ENCODE data around the gene PPBP.

The PPBP gene

DNA sequence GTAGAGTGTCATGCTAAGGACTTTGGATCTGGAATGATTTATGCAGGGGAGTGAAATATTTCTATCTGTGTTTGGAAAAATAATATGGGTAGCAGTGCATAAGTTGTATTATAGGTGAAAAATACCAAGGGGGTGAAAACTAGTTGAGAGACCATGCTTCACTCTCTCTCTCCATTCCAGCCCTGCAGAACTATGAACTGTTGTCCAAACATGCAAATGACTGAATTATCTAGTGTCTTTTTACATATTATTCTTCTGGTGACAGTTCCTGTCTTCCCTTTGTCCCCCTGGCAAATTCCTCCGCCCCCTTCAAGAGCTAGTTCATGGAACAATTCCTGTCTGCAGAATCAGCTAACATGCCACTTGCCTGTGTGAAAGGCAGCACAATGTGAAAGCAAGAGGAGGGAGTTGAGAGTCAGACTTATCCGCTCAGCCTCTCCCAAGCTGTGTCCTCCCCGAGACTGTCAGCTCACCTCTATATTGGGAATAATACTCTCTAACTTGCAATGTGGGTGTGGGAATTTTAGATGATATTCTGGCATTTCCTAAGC is 8.5 kb downstream of the PPBP start:
- Histone ChIP-seq H3K27me3 (replicated peaks; ENCODE audit: control insufficient read depth, insufficient read depth, low read length, poor library complexity, severe bottlenecking) (no peaks in the 10 kb centered on the region), H3K27ac (ENCODE audit: insufficient read depth, low read length, poor library complexity, severe bottlenecking) (no peak overlapping the region), H3K36me3 (ENCODE audit: control insufficient read depth, insufficient read depth, low read length) (no peaks in the 10 kb centered on the region), H3K9me3 (ENCODE audit: control insufficient read depth, low read length) (no peaks in the 10 kb centered on the region), H3K4me3 (ENCODE audit: insufficient read depth, low read depth, low read length, poor library complexity, severe bottlenecking) (no peak overlapping the region), H3K4me1 (ENCODE audit: control insufficient read depth, insufficient read depth, low read length, poor library complexity, severe bottlenecking) (no peaks in the 10 kb centered on the region)
- DNase-seq: no peak

DNA sequence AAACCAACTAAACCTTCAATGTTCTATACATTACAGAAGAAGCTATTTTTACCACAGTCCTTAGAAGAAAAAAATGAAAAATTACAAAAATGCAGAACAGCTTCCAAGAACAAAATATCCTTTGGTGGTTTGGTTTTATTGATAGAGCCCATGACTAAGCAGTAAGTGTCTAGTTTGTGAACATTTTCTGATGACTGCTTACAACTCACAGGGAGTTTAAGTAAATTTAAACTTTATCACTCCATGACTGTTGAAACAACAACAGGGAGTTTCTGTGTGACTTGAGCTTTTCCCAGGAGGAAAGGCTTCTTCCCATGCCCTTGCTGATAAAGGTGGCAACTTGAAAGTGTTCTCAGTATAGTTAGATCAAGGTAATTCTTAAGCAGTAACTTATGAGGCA is 9.1 kb downstream of the PPBP start:
- Histone ChIP-seq H3K27ac (ENCODE audit: insufficient read depth, low read length, poor library complexity, severe bottlenecking) (no peak overlapping the region), H3K4me3 (ENCODE audit: insufficient read depth, low read depth, low read length, poor library complexity, severe bottlenecking) (no peak overlapping the region), H3K9me3 (ENCODE audit: control insufficient read depth, low read length) (no peaks in the 10 kb centered on the region), H3K27me3 (replicated peaks; ENCODE audit: control insufficient read depth, insufficient read depth, low read length, poor library complexity, severe bottlenecking) (no peaks in the 10 kb centered on the region), H3K36me3 (ENCODE audit: control insufficient read depth, insufficient read depth, low read length) (no peaks in the 10 kb centered on the region), H3K4me1 (ENCODE audit: control insufficient read depth, insufficient read depth, low read length, poor library complexity, severe bottlenecking) (no peaks in the 10 kb centered on the region)
- DNase-seq: no peak

DNA sequence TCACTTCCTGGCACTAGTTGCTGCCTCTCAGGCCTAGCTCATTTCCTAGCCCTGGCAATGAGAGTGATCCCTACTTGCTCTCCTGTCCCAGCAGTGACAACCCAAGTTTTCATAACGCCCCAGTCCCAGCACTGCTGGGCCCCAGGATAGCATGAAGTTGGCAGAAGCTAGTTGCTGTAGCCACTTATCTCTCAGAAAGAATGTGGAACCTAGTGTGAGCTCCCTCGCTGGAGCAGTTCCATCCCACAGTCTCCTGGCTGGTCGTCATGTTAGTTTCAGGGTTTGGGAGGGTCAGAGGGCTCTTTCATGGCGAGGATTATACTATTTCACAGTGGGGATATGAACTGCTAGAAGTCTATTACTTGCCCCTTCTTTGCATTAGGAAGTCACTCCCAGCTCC is 11.3 kb downstream of the PPBP start:
- no peaks in the 10 kb centered on the region for H3K27me3 ChIP-seq (replicated peaks; ENCODE audit: control insufficient read depth, insufficient read depth, low read length, poor library complexity, severe bottlenecking)
- H3K9me3 ChIP-seq (ENCODE audit: control insufficient read depth, low read length): no peaks in the 10 kb centered on the region
- no peaks in the 10 kb centered on the region for H3K4me1 ChIP-seq (ENCODE audit: control insufficient read depth, insufficient read depth, low read length, poor library complexity, severe bottlenecking)
- no peak overlapping the region for H3K4me3 ChIP-seq (ENCODE audit: insufficient read depth, low read depth, low read length, poor library complexity, severe bottlenecking)
- no peak for DNase-seq
- H3K36me3 ChIP-seq (ENCODE audit: control insufficient read depth, insufficient read depth, low read length): no peaks in the 10 kb centered on the region
- H3K27ac ChIP-seq (ENCODE audit: insufficient read depth, low read length, poor library complexity, severe bottlenecking): no peak overlapping the region

DNA sequence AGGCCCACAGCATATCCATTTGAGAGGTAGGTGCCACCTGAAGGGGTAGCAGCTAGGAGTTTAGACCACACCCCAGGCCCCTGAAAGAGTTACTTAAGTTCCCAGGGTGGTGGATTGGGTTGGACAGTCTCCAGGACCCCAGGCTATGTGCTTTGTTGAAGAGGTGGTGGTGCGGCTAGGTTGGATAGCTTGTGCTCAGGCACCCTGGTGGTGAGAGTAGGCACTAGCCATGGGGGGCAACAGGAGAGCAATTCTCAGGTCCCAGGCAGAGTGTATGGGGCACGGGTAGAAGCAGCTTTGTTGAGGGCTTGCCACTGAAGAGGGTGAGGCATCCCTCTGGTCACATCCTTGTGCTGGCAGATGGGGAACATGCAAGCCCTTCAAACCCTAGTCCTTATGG is 11.8 kb downstream of the PPBP start:
- Histone ChIP-seq H3K9me3 (ENCODE audit: control insufficient read depth, low read length) (no peaks in the 10 kb centered on the region), H3K4me3 (ENCODE audit: insufficient read depth, low read depth, low read length, poor library complexity, severe bottlenecking) (no peak overlapping the region), H3K27ac (ENCODE audit: insufficient read depth, low read length, poor library complexity, severe bottlenecking) (no peak overlapping the region), H3K36me3 (ENCODE audit: control insufficient read depth, insufficient read depth, low read length) (no peaks in the 10 kb centered on the region), H3K27me3 (replicated peaks; ENCODE audit: control insufficient read depth, insufficient read depth, low read length, poor library complexity, severe bottlenecking) (no peaks in the 10 kb centered on the region), H3K4me1 (ENCODE audit: control insufficient read depth, insufficient read depth, low read length, poor library complexity, severe bottlenecking) (no peaks in the 10 kb centered on the region)
- DNase-seq: no peak

DNA sequence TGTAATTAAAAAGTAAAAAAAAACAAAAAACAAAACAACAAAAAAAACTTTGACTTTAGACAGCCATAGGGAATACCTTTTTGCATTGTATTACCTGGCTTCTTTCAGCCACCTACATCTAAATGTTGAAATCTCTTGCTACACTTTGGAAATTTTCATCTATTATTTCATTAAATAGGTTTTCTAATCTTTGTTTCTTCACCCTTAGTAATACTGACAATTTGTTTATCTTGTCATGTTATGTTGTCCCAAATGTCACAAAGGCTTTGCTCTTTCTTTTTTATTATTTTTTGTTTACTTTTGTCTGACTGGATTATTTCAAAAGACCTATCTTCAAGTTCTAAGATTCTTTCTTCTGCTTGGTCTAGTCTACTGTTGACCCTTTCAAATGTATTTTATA is 13.6 kb downstream of the PPBP start:
- H3K4me1 ChIP-seq (ENCODE audit: control insufficient read depth, insufficient read depth, low read length, poor library complexity, severe bottlenecking): no peaks in the 10 kb centered on the region
- no peaks in the 10 kb centered on the region for H3K27me3 ChIP-seq (replicated peaks; ENCODE audit: control insufficient read depth, insufficient read depth, low read length, poor library complexity, severe bottlenecking)
- no peak overlapping the region for H3K4me3 ChIP-seq (ENCODE audit: insufficient read depth, low read depth, low read length, poor library complexity, severe bottlenecking)
- no peak overlapping the region for H3K27ac ChIP-seq (ENCODE audit: insufficient read depth, low read length, poor library complexity, severe bottlenecking)
- no peaks in the 10 kb centered on the region for H3K36me3 ChIP-seq (ENCODE audit: control insufficient read depth, insufficient read depth, low read length)
- no peaks in the 10 kb centered on the region for H3K9me3 ChIP-seq (ENCODE audit: control insufficient read depth, low read length)
- DNase-seq: no peak

DNA sequence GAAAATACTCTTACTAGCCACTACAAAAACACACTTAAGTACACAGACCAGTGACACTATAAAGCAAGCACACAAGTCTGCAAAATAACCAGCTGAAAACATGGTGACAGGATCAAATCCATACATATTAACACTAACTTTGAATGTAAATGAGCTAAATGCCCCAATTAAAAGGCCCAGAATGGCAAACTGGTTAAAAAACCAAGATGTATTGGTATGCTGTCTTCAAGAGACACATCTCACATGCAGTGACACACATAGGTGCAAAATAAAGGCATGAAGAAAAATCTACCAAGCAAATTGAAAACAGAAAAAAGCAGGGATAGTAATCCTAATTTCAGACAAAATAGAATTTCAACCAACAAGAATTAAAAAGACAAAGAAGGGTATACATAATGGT is 17.0 kb downstream of the PPBP start:
- Histone ChIP-seq H3K36me3 (ENCODE audit: control insufficient read depth, insufficient read depth, low read length) (no peaks in the 10 kb centered on the region), H3K4me1 (ENCODE audit: control insufficient read depth, insufficient read depth, low read length, poor library complexity, severe bottlenecking) (no peaks in the 10 kb centered on the region), H3K9me3 (ENCODE audit: control insufficient read depth, low read length) (no peaks in the 10 kb centered on the region), H3K27ac (ENCODE audit: insufficient read depth, low read length, poor library complexity, severe bottlenecking) (no peak overlapping the region), H3K4me3 (ENCODE audit: insufficient read depth, low read depth, low read length, poor library complexity, severe bottlenecking) (no peak overlapping the region), H3K27me3 (replicated peaks; ENCODE audit: control insufficient read depth, insufficient read depth, low read length, poor library complexity, severe bottlenecking) (no peaks in the 10 kb centered on the region)
- no peak for DNase-seq

DNA sequence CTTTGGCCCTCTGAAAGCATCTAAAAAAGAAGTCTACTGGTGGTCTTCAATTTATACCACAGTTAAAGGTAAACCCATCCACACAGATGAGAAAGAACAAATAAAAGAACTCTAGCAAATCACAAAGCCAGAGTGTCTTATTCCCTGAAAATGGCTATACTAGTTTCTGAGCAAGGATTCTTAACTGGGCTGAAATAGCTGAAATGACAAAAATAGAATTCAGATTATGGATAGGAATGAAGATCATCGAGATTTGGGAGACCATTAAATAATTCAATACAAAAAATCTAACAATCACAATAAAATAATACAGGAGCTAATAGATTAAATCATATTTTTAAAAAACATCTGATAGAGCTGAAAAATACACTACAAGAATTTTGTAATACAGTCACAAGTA is 18.0 kb downstream of the PPBP start:
- no peak overlapping the region for H3K4me3 ChIP-seq (ENCODE audit: insufficient read depth, low read depth, low read length, poor library complexity, severe bottlenecking)
- H3K4me1 ChIP-seq (ENCODE audit: control insufficient read depth, insufficient read depth, low read length, poor library complexity, severe bottlenecking): no peaks in the 10 kb centered on the region
- no peaks in the 10 kb centered on the region for H3K36me3 ChIP-seq (ENCODE audit: control insufficient read depth, insufficient read depth, low read length)
- no peaks in the 10 kb centered on the region for H3K27me3 ChIP-seq (replicated peaks; ENCODE audit: control insufficient read depth, insufficient read depth, low read length, poor library complexity, severe bottlenecking)
- no peaks in the 10 kb centered on the region for H3K9me3 ChIP-seq (ENCODE audit: control insufficient read depth, low read length)
- no peak for DNase-seq
- H3K27ac ChIP-seq (ENCODE audit: insufficient read depth, low read length, poor library complexity, severe bottlenecking): no peak overlapping the region

DNA sequence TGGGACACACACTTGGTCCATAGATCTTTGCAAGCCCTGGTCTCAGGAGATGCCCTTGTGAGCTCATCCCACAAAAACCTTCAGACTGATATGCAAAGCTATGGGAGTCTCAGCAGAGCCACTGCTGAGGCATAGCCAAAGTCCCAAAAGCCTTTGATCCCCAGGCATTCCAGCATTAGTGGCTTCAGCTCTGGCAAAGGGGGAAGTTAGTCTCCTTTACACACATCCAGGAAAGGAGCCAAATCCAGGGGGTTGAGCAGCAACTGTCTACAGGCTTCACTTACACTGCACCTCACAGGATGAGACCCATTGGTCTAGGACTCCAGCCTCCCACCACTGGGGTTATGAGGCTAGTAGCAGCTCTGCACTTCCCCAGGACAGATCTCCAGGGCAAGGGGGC is 20.1 kb downstream of the PPBP start:
- no peaks in the 10 kb centered on the region for H3K4me1 ChIP-seq (ENCODE audit: control insufficient read depth, insufficient read depth, low read length, poor library complexity, severe bottlenecking)
- H3K4me3 ChIP-seq (ENCODE audit: insufficient read depth, low read depth, low read length, poor library complexity, severe bottlenecking): no peak overlapping the region
- H3K27ac ChIP-seq (ENCODE audit: insufficient read depth, low read length, poor library complexity, severe bottlenecking): no peak overlapping the region
- H3K36me3 ChIP-seq (ENCODE audit: control insufficient read depth, insufficient read depth, low read length): no peaks in the 10 kb centered on the region
- H3K27me3 ChIP-seq (replicated peaks; ENCODE audit: control insufficient read depth, insufficient read depth, low read length, poor library complexity, severe bottlenecking): no peaks in the 10 kb centered on the region
- H3K9me3 ChIP-seq (ENCODE audit: control insufficient read depth, low read length): no peaks in the 10 kb centered on the region
- no peak for DNase-seq

DNA sequence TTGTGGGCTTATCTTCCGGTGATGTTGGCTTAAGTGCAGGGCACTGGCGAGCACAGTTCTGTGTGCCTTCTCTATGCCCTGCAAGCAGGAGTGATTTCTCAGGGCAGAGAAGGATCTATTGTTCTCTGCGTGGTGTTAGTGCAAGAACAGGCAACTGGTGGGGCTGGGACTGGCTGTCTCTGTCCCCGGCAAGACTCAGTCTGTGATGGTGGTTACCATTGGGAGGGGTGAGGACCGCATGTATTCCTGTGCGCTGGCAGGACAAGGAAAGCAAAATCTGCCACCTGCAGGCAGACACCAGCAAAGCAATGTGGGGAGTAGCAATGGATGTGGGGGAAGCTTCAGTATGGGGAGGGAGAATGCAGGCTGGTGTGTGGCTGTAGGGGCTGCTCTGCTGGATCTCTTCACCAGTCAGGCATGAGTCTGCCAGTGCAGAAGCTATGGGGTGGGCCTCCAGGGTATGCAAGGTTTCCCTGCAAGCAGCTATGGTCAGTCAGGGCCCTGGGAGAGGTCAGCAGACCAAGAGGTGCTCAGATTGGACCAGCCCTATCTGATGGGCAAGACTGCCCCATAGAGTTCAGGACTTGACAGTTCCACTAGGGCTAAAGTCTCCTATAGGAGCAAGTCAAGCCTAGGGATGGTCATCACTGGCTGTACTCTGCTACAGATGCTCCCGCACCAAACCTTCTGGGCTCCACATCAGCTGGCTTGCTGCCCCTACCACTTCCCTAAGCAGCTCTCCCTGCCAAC is 23.0 kb downstream of the PPBP start:
- H3K27ac ChIP-seq (ENCODE audit: insufficient read depth, low read length, poor library complexity, severe bottlenecking): no peak overlapping the region
- no peak for DNase-seq
- H3K4me3 ChIP-seq (ENCODE audit: insufficient read depth, low read depth, low read length, poor library complexity, severe bottlenecking): no peak overlapping the region
- no peaks in the 10 kb centered on the region for H3K4me1 ChIP-seq (ENCODE audit: control insufficient read depth, insufficient read depth, low read length, poor library complexity, severe bottlenecking)
- no peaks in the 10 kb centered on the region for H3K9me3 ChIP-seq (ENCODE audit: control insufficient read depth, low read length)
- H3K27me3 ChIP-seq (replicated peaks; ENCODE audit: control insufficient read depth, insufficient read depth, low read length, poor library complexity, severe bottlenecking): no peaks in the 10 kb centered on the region
- no peaks in the 10 kb centered on the region for H3K36me3 ChIP-seq (ENCODE audit: control insufficient read depth, insufficient read depth, low read length)

DNA sequence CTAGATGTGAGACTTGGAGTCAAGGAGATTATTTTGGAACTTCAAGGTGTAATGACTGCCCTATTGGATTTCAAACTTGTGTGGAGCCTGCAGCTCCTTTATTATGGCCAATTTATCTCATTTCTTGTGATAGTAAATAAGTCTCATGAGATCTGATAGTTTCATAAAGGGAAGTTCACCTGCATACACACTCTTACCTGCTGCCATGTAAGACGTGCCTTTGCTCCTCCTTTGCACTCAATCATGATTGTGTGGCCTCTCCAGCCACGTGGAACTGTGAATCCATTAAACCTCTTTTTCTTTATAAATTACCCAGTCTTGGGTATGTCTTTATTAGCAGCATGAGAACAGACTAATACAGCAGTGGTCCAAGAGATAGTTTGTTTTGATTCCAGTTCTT is 25.3 kb downstream of the PPBP start:
- Histone ChIP-seq H3K4me3 (ENCODE audit: insufficient read depth, low read depth, low read length, poor library complexity, severe bottlenecking) (no peak overlapping the region), H3K36me3 (ENCODE audit: control insufficient read depth, insufficient read depth, low read length) (no peaks in the 10 kb centered on the region), H3K9me3 (ENCODE audit: control insufficient read depth, low read length) (no peaks in the 10 kb centered on the region), H3K27ac (ENCODE audit: insufficient read depth, low read length, poor library complexity, severe bottlenecking) (no peak overlapping the region), H3K4me1 (ENCODE audit: control insufficient read depth, insufficient read depth, low read length, poor library complexity, severe bottlenecking) (no peaks in the 10 kb centered on the region), H3K27me3 (replicated peaks; ENCODE audit: control insufficient read depth, insufficient read depth, low read length, poor library complexity, severe bottlenecking) (no peaks in the 10 kb centered on the region)
- DNase-seq: no peak

Measured in effector memory CD4-positive, alpha-beta T cell (primary cell).